ENCODE data around the gene SMC6. TPM values are rescaled to one million over a fixed set of nuclear protein-coding genes. Genes with fewer than 3 reads are reported as not detected.

Gene SMC6
- 10 to 100 TPM; 31.0 to 53.6 (median 39.1) TPM for total RNA-seq

DNA sequence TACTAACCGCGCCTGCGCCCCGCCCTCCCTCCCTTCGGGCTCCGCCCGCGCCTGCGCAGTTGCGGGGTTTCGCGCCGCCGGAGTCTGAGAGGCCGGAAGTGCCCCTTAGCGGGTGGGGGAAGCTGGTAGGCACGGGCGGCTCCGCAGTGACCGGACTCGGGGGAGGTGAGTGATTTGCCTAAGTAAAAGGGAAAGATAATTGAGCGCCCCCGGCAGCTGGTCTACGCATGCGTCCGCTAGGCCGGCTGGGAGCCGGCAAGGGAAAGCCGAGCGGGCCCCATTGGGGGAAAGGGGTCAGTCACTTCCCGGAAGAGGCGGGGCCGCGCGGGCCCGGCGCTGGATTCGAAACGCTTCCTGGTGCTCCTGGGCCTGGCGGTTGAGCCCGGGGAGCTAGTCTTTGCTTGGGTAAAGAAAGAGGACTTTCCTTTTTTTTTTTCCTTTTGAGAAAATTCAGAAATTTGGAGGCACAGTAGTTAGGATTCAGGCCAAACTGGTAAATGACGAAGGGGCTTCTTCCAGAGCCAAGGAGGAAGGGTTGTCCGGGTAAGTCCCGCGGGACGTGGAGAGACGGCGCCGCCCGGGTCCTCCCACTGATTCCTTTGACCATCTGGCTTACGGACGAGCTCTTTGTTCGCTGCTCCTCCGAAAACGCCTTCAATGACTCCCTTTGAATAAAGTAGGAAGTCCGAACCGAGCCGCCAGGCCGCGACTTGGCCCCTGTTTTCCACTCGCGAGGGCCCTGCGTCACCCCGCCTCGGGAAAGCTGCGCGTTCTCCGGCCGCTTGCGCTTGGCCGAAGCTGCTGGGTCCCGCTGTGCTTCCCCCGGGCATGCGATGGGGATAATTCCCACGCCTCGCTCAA, at the start of gene SMC6, which contains the start of gene GEN1:
Gene SMC6 (minus strand): TSS at position 8 of the 861 bp plus-strand sequence. CDS start 7,864 bp downstream, outside the sequence.
Gene GEN1 (plus strand): TSS at position 336 of the 861 bp plus-strand sequence. CDS start 5,806 bp downstream, outside the sequence.
- Histone ChIP-seq H3K4me1 (peaks cover 0 to 23% (median 0%) of the 10 kb centered on the region in 4 donors), H3K27ac (peak within 1 kb of the TSS; percentile 91 to 96 (median 94)), H3K36me3 (no peaks in the 10 kb centered on the region), H3K9me3 (no peaks in the 10 kb centered on the region), H3K27me3 (no peaks in the 10 kb centered on the region), H3K4me3 (peak within 1 kb of the TSS; percentile 67 to 98 (median 82))
- peak in 1 of 2 donors; percentile 9 for TF ChIP-seq POLR2A (IDR thresholded peaks at IDR 0.05)
- TF ChIP-seq, protein P1, sequence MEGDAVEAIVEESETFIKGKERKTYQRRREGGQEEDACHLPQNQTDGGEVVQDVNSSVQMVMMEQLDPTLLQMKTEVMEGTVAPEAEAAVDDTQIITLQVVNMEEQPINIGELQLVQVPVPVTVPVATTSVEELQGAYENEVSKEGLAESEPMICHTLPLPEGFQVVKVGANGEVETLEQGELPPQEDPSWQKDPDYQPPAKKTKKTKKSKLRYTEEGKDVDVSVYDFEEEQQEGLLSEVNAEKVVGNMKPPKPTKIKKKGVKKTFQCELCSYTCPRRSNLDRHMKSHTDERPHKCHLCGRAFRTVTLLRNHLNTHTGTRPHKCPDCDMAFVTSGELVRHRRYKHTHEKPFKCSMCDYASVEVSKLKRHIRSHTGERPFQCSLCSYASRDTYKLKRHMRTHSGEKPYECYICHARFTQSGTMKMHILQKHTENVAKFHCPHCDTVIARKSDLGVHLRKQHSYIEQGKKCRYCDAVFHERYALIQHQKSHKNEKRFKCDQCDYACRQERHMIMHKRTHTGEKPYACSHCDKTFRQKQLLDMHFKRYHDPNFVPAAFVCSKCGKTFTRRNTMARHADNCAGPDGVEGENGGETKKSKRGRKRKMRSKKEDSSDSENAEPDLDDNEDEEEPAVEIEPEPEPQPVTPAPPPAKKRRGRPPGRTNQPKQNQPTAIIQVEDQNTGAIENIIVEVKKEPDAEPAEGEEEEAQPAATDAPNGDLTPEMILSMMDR (IDR thresholded peaks at IDR 0.05), result no peak
- peak; percentile 86 to 96 (median 94) for DNase-seq

GRCh38 chr2:17800693-17801458, 47.3 kb upstream of the SMC6 start:
- no peak overlapping the region for H3K27ac ChIP-seq
- no peak for DNase-seq
- H3K4me1 ChIP-seq, result peaks cover 0 to 9% (median 0%) of the 10 kb centered on the region in 4 donors
- no peak for TF ChIP-seq POLR2A (IDR thresholded peaks at IDR 0.05)
- TF ChIP-seq, protein P1 (IDR thresholded peaks at IDR 0.05), result no peak
- H3K4me3 ChIP-seq, result no peak overlapping the region
- no peaks in the 10 kb centered on the region for H3K36me3 ChIP-seq
- no peaks in the 10 kb centered on the region for H3K9me3 ChIP-seq
- H3K27me3 ChIP-seq, result no peaks in the 10 kb centered on the region

GRCh38 chr2:17800219-17800618, 46.6 kb upstream of the SMC6 start:
- no peak for DNase-seq
- no peaks in the 10 kb centered on the region for H3K36me3 ChIP-seq
- no peaks in the 10 kb centered on the region for H3K9me3 ChIP-seq
- H3K27me3 ChIP-seq, result no peaks in the 10 kb centered on the region
- H3K4me1 ChIP-seq, result peaks cover 0 to 9% (median 0%) of the 10 kb centered on the region in 4 donors
- TF ChIP-seq, protein P1 (IDR thresholded peaks at IDR 0.05), result no peak
- TF ChIP-seq POLR2A (IDR thresholded peaks at IDR 0.05), result no peak
- H3K27ac ChIP-seq, result no peak overlapping the region
- H3K4me3 ChIP-seq, result no peak overlapping the region

GRCh38 chr2:17799301-17800120, 45.9 kb upstream of the SMC6 start:
- DNase-seq, result no peak
- H3K36me3 ChIP-seq, result no peaks in the 10 kb centered on the region
- TF ChIP-seq POLR2A (IDR thresholded peaks at IDR 0.05), result no peak
- TF ChIP-seq, protein P1 (IDR thresholded peaks at IDR 0.05), result no peak
- no peak overlapping the region for H3K27ac ChIP-seq
- H3K4me1 ChIP-seq, result peaks cover 0 to 9% (median 0%) of the 10 kb centered on the region in 4 donors
- H3K4me3 ChIP-seq, result no peak overlapping the region
- H3K9me3 ChIP-seq, result no peaks in the 10 kb centered on the region
- H3K27me3 ChIP-seq, result no peaks in the 10 kb centered on the region

DNA sequence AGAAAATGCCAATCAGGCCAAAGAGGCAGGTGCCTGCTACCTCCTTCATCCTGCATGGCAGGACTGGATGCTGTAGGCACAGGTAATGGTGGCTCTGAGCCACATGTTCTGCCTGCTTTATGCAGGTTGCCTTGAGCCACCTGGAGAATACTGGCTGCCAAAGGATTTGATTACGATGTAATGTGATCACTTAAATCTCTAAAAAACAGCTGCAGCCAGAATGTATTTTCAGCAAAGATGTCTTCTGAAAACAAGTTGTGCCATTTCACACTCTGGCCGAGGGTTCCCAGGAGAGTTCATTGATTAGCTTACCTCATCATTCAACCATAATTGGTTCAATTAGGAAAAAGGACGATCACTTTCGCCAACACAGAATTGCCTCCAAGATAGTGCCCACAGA, 44.7 kb upstream of the SMC6 start:
- no peak overlapping the region for H3K4me3 ChIP-seq
- DNase-seq, result no peak
- H3K27ac ChIP-seq, result no peak overlapping the region
- H3K4me1 ChIP-seq, result peaks cover 0 to 9% (median 0%) of the 10 kb centered on the region in 4 donors
- no peaks in the 10 kb centered on the region for H3K9me3 ChIP-seq
- TF ChIP-seq, protein P1 (IDR thresholded peaks at IDR 0.05), result no peak
- TF ChIP-seq POLR2A (IDR thresholded peaks at IDR 0.05), result no peak
- no peaks in the 10 kb centered on the region for H3K36me3 ChIP-seq
- no peaks in the 10 kb centered on the region for H3K27me3 ChIP-seq

Data from Peyer's patch (tissue), 4 donors.